ENCODE data around the gene VAV3. TPM values are rescaled to one million over a fixed set of nuclear protein-coding genes. Genes with fewer than 3 reads are reported as not detected.

Gene VAV3
- polyA plus RNA-seq, 1 experiment = not detected

DNA sequence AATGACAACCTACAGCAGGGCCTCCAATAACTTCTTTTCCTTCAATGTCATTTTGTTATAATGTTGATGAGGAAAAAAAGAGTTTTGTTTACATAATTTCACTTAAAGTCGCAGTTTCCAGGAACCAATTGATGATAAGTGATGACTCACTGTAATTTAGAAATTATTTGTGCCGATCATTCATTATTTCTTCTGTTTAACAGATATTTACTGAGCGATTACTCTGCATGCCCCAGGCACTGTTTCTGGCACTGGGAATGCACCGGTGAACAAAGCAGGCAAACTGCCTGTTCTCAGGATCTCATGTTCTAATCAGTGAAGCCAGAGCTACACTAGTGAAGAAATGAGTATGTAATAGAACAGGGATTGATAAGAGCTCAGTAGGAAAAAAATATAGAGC, 420.7 kb downstream of the VAV3 start:
- H3K27me3 ChIP-seq (ENCODE audit: control insufficient read depth, insufficient read depth, low read length) = no peaks in the 10 kb centered on the region
- TF ChIP-seq CTCF (IDR thresholded peaks at IDR 0.05; ENCODE audit: insufficient read depth, low read depth, low read length) = no peak
- DNase-seq (ENCODE audit: low read depth) = no peak
- ChIA-PET POLR2A (no interaction called here), CTCF (interaction anchor here (1.0 kb wide), 1 partner anchor 16 kb away, joined by 3 read pairs; no protein-coding TSS in a partner anchor)
- no peaks in the 10 kb centered on the region for H3K36me3 ChIP-seq (ENCODE audit: control insufficient read depth, insufficient read depth, low read length)
- H3K4me3 ChIP-seq (ENCODE audit: low read depth, low read length) = no peak overlapping the region

GRCh38 chr1:107541412-107541811, 423.6 kb downstream of the VAV3 start:
- no peaks in the 10 kb centered on the region for H3K36me3 ChIP-seq (ENCODE audit: control insufficient read depth, insufficient read depth, low read length)
- DNase-seq (ENCODE audit: low read depth) = no peak
- TF ChIP-seq CTCF (IDR thresholded peaks at IDR 0.05; ENCODE audit: insufficient read depth, low read depth, low read length) = no peak
- CTCF ChIA-PET = interaction anchor here (2.8 kb wide), 1 partner anchor 12 kb away, joined by 11 read pairs; no protein-coding TSS in a partner anchor
- H3K27me3 ChIP-seq (ENCODE audit: control insufficient read depth, insufficient read depth, low read length) = no peaks in the 10 kb centered on the region
- H3K4me3 ChIP-seq (ENCODE audit: low read depth, low read length) = no peak overlapping the region
- POLR2A ChIA-PET = no interaction called here

GRCh38 chr1:107538502-107538901, 426.5 kb downstream of the VAV3 start:
- ChIA-PET CTCF (interaction anchor here (2.3 kb wide), 1 partner anchor 9 kb away, joined by 16 read pairs; no protein-coding TSS in a partner anchor), POLR2A (no interaction called here)
- Histone ChIP-seq H3K4me3 (ENCODE audit: low read depth, low read length) (no peak overlapping the region), H3K36me3 (ENCODE audit: control insufficient read depth, insufficient read depth, low read length) (no peaks in the 10 kb centered on the region), H3K27me3 (ENCODE audit: control insufficient read depth, insufficient read depth, low read length) (no peaks in the 10 kb centered on the region)
- no peak for DNase-seq (ENCODE audit: low read depth)
- TF ChIP-seq CTCF (IDR thresholded peaks at IDR 0.05; ENCODE audit: insufficient read depth, low read depth, low read length) = no peak

- no peak for DNase-seq (ENCODE audit: low read depth)
Observed at GRCh38 chr1:107536266-107536665, 428.7 kb downstream of the VAV3 start.

DNA sequence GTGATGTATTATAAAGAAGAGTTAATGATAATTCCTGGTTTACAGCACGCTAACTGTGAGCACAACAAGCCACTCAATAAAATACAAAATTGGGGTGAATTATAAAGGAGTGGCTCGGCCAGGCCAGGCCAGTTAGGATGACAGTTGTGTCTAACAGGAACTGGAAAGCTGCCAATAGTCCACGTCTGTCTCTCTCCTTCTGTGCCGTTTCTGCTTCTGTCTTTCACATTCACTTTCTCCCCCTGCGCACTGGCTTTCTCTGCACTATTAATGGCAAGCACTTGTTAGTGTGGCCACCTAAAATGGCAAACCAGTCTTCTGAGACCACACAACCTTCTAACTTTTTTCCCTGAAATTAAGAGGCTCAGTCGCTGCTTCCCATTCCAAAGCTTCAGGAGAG, 429.9 kb downstream of the VAV3 start:
- H3K4me3 ChIP-seq (ENCODE audit: low read depth, low read length) = no peak overlapping the region
- no peaks in the 10 kb centered on the region for H3K27me3 ChIP-seq (ENCODE audit: control insufficient read depth, insufficient read depth, low read length)
- no peak for TF ChIP-seq CTCF (IDR thresholded peaks at IDR 0.05; ENCODE audit: insufficient read depth, low read depth, low read length)
- ChIA-PET POLR2A (no interaction called here), CTCF (interaction anchor here (0.8 kb wide), 1 partner anchor 8 kb away, joined by 3 read pairs; no protein-coding TSS in a partner anchor)
- DNase-seq (ENCODE audit: low read depth) = no peak
- no peaks in the 10 kb centered on the region for H3K36me3 ChIP-seq (ENCODE audit: control insufficient read depth, insufficient read depth, low read length)

More at GRCh38 chr1:107536266-107536665, 428.7 kb downstream of the VAV3 start:
- Histone ChIP-seq H3K4me3 (ENCODE audit: low read depth, low read length) (no peak overlapping the region), H3K36me3 (ENCODE audit: control insufficient read depth, insufficient read depth, low read length) (no peaks in the 10 kb centered on the region), H3K27me3 (ENCODE audit: control insufficient read depth, insufficient read depth, low read length) (no peaks in the 10 kb centered on the region)
- POLR2A ChIA-PET = no interaction called here
- TF ChIP-seq CTCF (IDR thresholded peaks at IDR 0.05; ENCODE audit: insufficient read depth, low read depth, low read length) = no peak
- CTCF ChIA-PET = no interaction called here

All from BJ (cell line).